Activated CD4-positive, alpha-beta T cell treated with anti-CD3 and anti-CD28 coated beads, Interleukin-2, amount 50 U/mL, for 48 hours (primary cell): ENCODE data around the gene HHIP.

ENCODE experiments used
- DNase-seq, 2 experiments: peaks; one replicate each; pipeline ENCODE4 v3.0.0-alpha.2; 2020

Gene HHIP

GRCh38 chr4:144645631-144646522 lies at the start of gene HHIP:
Gene HHIP, plus strand, starts transcription at chr4:144646156. Its CDS starts 520 bp downstream, at chr4:144646676.
- DNase-seq = peak; percentile 3 to 10

GRCh38 chr4:144597171-144597570 lies 48.8 kb upstream of the HHIP start:
- DNase-seq = no peak

GRCh38 chr4:144599621-144600020 lies 46.3 kb upstream of the HHIP start:
- no peak for DNase-seq

- no peak for DNase-seq
These were observed 34.1 kb upstream of the HHIP start for GRCh38 chr4:144611850-144612249.

GRCh38 chr4:144614850-144615585 lies 30.9 kb upstream of the HHIP start:
- DNase-seq = no peak

- DNase-seq = no peak
These were observed 24.3 kb upstream of the HHIP start for GRCh38 chr4:144621681-144622080.

GRCh38 chr4:144627663-144628076 lies 18.3 kb upstream of the HHIP start:
- no peak for DNase-seq

GRCh38 chr4:144633215-144633614 lies 12.7 kb upstream of the HHIP start:
- DNase-seq = no peak

GRCh38 chr4:144634978-144635747 lies 10.8 kb upstream of the HHIP start:
- DNase-seq = no peak

GRCh38 chr4:144644368-144645101 lies 1.4 kb upstream of the HHIP start:
- no peak for DNase-seq

GRCh38 chr4:144645102-144645630 lies 790 bp upstream of the HHIP start:
- no peak for DNase-seq

- peak in 1 of 2 experiments; percentile 5 for DNase-seq
These were observed 653 bp downstream of the HHIP start for GRCh38 chr4:144646523-144647094.

- peak in 1 of 2 experiments; percentile 5 for DNase-seq
These were observed 1.2 kb downstream of the HHIP start for GRCh38 chr4:144647095-144647561.

GRCh38 chr4:144647590-144647989 lies 1.6 kb downstream of the HHIP start:
- DNase-seq = no peak

GRCh38 chr4:144648042-144648441 lies 2.1 kb downstream of the HHIP start:
- DNase-seq = no peak

- DNase-seq = no peak
These were observed 3.7 kb downstream of the HHIP start for GRCh38 chr4:144649646-144650045.

- DNase-seq = no peak
These were observed 4.5 kb downstream of the HHIP start for GRCh38 chr4:144650311-144651005.

- no peak for DNase-seq
These were observed 8.0 kb downstream of the HHIP start for GRCh38 chr4:144653781-144654545.

- no peak for DNase-seq
These were observed 9.5 kb downstream of the HHIP start for GRCh38 chr4:144655491-144655890.

GRCh38 chr4:144656850-144657249 lies 10.9 kb downstream of the HHIP start:
- DNase-seq = no peak
